OCI-LY7 (cell line): ENCODE data around the gene RPS16. TPM values are rescaled to one million over a fixed set of nuclear protein-coding genes. Genes with fewer than 3 reads are reported as not detected.
A peak's percentile ranks its signal among the peaks of the same experiment; 100 is the strongest.

Source experiments
- BruUV-seq: library from RNA; stranded (reverse); fragments of 400-500 nt; replicated peaks from 2 replicates; lab custom pipeline; 2021; lab: Mats Ljungman, UMichigan
- CTCF ChIA-PET: fragments of 300-600 bp; sonication (Branson Sonifier 250); formaldehyde crosslinking; loops from one replicate; lab custom pipeline; 2022; ENCODE audit warnings: antibody characterized with exemption; ENCODE audit not compliant: unreplicated experiment; lab: Charles Lee
- POLR2A ChIA-PET: fragments of 300-600 bp; sonication (Branson Sonifier 250); formaldehyde crosslinking; loops from one replicate; lab custom pipeline; 2022; ENCODE audit warnings: antibody characterized with exemption; lab: Charles Lee
- DNase-seq: peaks from one replicate; pipeline ENCODE4 v3.0.0-alpha.2; 2015; ENCODE audit warnings: low spot score
- H2AFZ ChIP-seq: fragments of 200-600 bp; sonication (generic), shearing (Covaris generic); 2 replicates; pipeline ENCODE4 v1.6.1; 2014; ENCODE audit warnings: mild to moderate bottlenecking, antibody characterized with exemption, low read length, moderate library complexity
- H3K27ac ChIP-seq: fragments of 200-600 bp; sonication (generic); 2 replicates; pipeline ENCODE4 v1.5.1; 2014; ENCODE audit warnings: mixed run types, low read depth, mild to moderate bottlenecking, moderate library complexity, low read length, inconsistent platforms; ENCODE audit not compliant: poor library complexity, severe bottlenecking
- H3K36me3 ChIP-seq: fragments of 200-600 bp; sonication (generic); 2 replicates; pipeline ENCODE4 v1.6.1; 2014; ENCODE audit warnings: mild to moderate bottlenecking, antibody characterized with exemption, low read length, moderate library complexity, mixed read lengths; ENCODE audit not compliant: insufficient read depth
- H3K4me1 ChIP-seq: fragments of 200-600 bp; sonication (generic); 2 replicates; pipeline ENCODE4 v1.5.1; 2014; ENCODE audit warnings: mild to moderate bottlenecking, low read length; ENCODE audit not compliant: insufficient read depth, poor library complexity, severe bottlenecking
- H3K4me2 ChIP-seq: fragments of 200-600 bp; sonication (generic); 2 replicates; pipeline ENCODE4 v1.6.1; 2014; ENCODE audit warnings: mild to moderate bottlenecking, low read length
- H3K4me3 ChIP-seq: fragments of 200-600 bp; sonication (generic); 2 replicates; pipeline ENCODE4 v1.5.1; 2014; ENCODE audit warnings: mild to moderate bottlenecking, low read depth, low read length; ENCODE audit not compliant: poor library complexity, severe bottlenecking
- H3K79me2 ChIP-seq: fragments of 200-600 bp; sonication (generic); 2 replicates; pipeline ENCODE4 v1.6.1; 2016; ENCODE audit warnings: low read depth, mild to moderate bottlenecking, low read length, moderate library complexity, mixed read lengths; ENCODE audit not compliant: insufficient read depth
- H3K9me2 ChIP-seq: fragments of 200-600 bp; sonication (generic); 2 replicates; pipeline ENCODE4 v1.6.1; 2016; ENCODE audit warnings: mild to moderate bottlenecking, low read length, mixed read lengths; ENCODE audit not compliant: insufficient read depth
- H3K9me3 ChIP-seq: fragments of 200-600 bp; sonication (generic); 2 replicates; pipeline ENCODE4 v1.6.1; 2014; ENCODE audit warnings: mild to moderate bottlenecking, mixed run types, low read length, mixed read lengths
- H4K20me1 ChIP-seq: fragments of 200-600 bp; sonication (generic); 2 replicates; pipeline ENCODE4 v1.6.1; 2014; ENCODE audit warnings: mild to moderate bottlenecking, antibody characterized with exemption, low read length, moderate library complexity, mixed read lengths; ENCODE audit not compliant: insufficient read depth
- CTCF ChIP-seq: fragments of 200-600 bp; sonication (generic); conservative IDR thresholded peaks from 2 replicates; pipeline ENCODE4 v1.5.1; 2014; ENCODE audit warnings: mild to moderate bottlenecking, antibody characterized with exemption, low read length, moderate library complexity, mixed read lengths
- EZH2phosphoT487 ChIP-seq: fragments of 200-600 bp; sonication (generic); IDR thresholded peaks from 2 replicates; pipeline ENCODE4 v1.6.1; 2018; ENCODE audit warnings: low read depth, borderline replicate concordance, mild to moderate bottlenecking, mixed run types, antibody characterized with exemption, low read length, moderate library complexity, mixed read lengths
- intact Hi-C: fragments of 100-400 bp; cut with micrococcal nuclease; formaldehyde crosslinking; loops from one replicate; pipeline ENCODE4 v1.10.0; 2022; ENCODE audit not compliant: unreplicated experiment
- total RNA-seq, 2 experiments: library from RNA; depleted of rRNA in 1 of 2; stranded (reverse); fragments of >200 nt in 1 of 2; shearing (Covaris generic) in 1 of 2; gene quantifications; 2 replicates each; pipeline ENCODE4 v1.2.3, GENCODE V29; 2014 to 2022

RPS16 gene
- total RNA-seq, 2 experiments from 2014 or later: 634 to 3,661 TPM

- peak; percentile 68 for DNase-seq
- Histone ChIP-seq H3K9me2 (no peaks in the 10 kb centered on the region), H3K4me2 (peak overlapping the region; percentile 96), H3K36me3 (peaks cover 14% of the 10 kb centered on the region), H4K20me1 (no peaks in the 10 kb centered on the region), H3K27ac (peak overlapping the region; percentile 91), H3K4me1 (peaks cover 87% of the 10 kb centered on the region), H3K79me2 (peaks cover under 1% of the 10 kb centered on the region; the same call in 1 of the 2 replicates), H3K9me3 (no peaks in the 10 kb centered on the region), H3K4me3 (peak overlapping the region; percentile 62), H2AFZ (peak overlapping the region; percentile 12; the same call in 1 of the 2 replicates)
- ChIA-PET POLR2A (interaction anchor here (0.6 to 2.1 kb wide), 5 partner anchors 10 to 45 kb away, joined by 3 to 6 read pairs (median 5); partner anchors contain the start of genes MED29, PAF1 and RPS16), CTCF (interaction anchor here (0.6 to 1.1 kb wide), 2 partner anchors 10 to 79 kb away, joined by 3 to 15 read pairs; partner anchors contain the start of gene TIMM50)
- TF ChIP-seq EZH2phosphoT487 (no peak), CTCF (no peak)
- intact Hi-C loops: loop anchor here (10.0 kb wide), 2 partner anchors 547 to 553 kb away; no protein-coding TSS in a partner anchor
- TSS peak; percentile 65 for BruUV-seq
These were observed 34.0 kb downstream of the RPS16 start for GRCh38 chr19:39401549-39402345.

- TF ChIP-seq CTCF (no peak), EZH2phosphoT487 (no peak)
- Histone ChIP-seq H3K4me2 (peak overlapping the region; percentile 96), H3K4me3 (peak overlapping the region; percentile 62), H3K36me3 (peaks cover 14% of the 10 kb centered on the region), H3K79me2 (no peaks in the 10 kb centered on the region), H3K9me2 (no peaks in the 10 kb centered on the region), H2AFZ (peak overlapping the region; percentile 12; the same call in 1 of the 2 replicates), H3K4me1 (peaks cover 86% of the 10 kb centered on the region), H3K9me3 (no peaks in the 10 kb centered on the region), H4K20me1 (no peaks in the 10 kb centered on the region), H3K27ac (peak overlapping the region; percentile 91)
- ChIA-PET CTCF (interaction anchor here (0.6 to 1.1 kb wide), 2 partner anchors 11 to 80 kb away, joined by 3 to 15 read pairs; partner anchors contain the start of gene TIMM50), POLR2A (interaction anchor here (0.6 to 2.1 kb wide), 5 partner anchors 10 to 543 kb away, joined by 3 to 6 read pairs (median 5); partner anchors contain the start of genes MED29 and PAF1)
- DNase-seq: peak; percentile 34
- BruUV-seq: no TSS peak
- intact Hi-C loops: loop anchor here (10.0 kb wide), 2 partner anchors 546 to 554 kb away; no protein-coding TSS in a partner anchor
These were observed 34.6 kb downstream of the RPS16 start for GRCh38 chr19:39401070-39401548.
